GM21528 (cell line): ENCODE measurements around the gene MNT.
A peak's percentile ranks its signal among the peaks of the same experiment; 100 is the strongest.

Experiments
- ATAC-seq: cut with Tn5 transposase; IDR thresholded peaks from one replicate; pipeline ENCODE4 v1.9.1; 2021; ENCODE audit warnings: mild to moderate bottlenecking, moderate library complexity; ENCODE audit not compliant: unreplicated experiment, low FRiP score

Gene MNT

DNA sequence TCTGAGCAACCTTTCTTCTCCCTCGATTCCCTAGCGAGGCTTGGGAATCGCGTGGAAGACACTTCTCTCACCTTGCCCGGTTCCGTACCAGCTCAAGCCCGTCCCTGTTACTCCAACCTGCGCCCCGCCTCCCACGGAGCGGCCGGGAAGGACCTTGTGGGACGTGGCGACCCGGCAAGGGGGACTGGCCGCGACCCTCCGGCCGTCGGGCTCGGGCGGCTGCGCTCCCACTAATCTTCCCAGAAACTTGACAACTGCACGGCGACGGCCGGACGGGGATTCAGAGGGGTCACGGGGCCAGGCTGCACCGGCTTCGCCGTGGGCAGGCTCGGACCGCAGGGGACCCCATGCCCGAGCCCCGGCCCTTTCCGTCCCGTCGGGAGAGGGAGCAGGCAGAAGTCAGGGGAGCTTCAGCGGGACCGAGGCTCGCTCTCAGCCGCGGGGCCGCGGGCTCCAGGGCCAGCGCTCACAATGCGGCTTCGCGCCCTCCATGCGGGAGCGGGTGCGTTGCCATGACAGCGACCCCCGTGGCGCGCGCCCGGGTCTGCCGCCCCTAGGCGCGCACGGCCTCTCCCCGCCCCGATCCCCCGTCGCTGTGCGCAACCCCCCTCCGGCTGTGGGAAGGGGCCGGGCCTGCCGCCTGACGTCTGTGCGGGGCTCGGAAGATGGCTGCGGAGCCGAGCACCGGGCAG lies 63.9 kb downstream of the MNT start, which contains the start of gene SGSM2:
TSS of gene SGSM2 (plus strand) at position 650 of the 692 bp plus-strand sequence. CDS start 188 bp downstream, outside the sequence.
- peak; percentile 22 for ATAC-seq

DNA sequence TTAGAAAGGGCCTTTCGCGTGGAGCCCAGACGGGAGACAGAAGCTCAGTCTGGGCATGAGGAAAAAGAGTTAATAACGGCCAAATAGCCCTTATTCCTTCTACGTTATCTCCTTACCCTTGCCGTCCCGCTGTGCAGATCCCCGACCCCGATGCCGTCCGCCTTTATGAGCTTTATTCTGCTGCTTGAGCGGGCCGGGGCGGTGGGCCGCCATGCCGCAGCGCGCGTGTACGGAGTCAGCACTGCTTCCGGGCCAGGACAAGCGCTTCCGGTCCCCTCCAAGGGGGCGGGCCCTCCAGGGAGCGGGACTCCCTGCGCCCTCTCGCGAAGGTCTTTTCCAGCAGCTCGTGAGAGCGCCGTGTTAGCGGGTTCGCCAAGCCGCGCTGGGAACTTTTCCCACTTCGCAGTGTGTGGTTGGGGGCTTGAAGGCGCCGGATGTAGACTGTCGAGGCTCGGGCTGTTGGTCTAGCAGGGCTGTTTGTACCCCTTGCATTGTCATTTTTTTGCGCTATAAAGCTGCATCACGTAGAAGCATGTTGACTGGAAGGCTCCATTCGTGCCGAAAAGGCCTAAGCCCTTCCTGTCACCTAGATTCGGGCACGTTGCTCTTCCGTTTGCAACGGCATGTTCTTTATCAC lies 64.5 kb downstream of the MNT start, which contains the start of gene TSR1:
TSS of gene TSR1 (minus strand) at position 243 of the 637 bp plus-strand sequence. CDS start at position 213, 30 bp downstream.
- peak; percentile 65 for ATAC-seq

DNA sequence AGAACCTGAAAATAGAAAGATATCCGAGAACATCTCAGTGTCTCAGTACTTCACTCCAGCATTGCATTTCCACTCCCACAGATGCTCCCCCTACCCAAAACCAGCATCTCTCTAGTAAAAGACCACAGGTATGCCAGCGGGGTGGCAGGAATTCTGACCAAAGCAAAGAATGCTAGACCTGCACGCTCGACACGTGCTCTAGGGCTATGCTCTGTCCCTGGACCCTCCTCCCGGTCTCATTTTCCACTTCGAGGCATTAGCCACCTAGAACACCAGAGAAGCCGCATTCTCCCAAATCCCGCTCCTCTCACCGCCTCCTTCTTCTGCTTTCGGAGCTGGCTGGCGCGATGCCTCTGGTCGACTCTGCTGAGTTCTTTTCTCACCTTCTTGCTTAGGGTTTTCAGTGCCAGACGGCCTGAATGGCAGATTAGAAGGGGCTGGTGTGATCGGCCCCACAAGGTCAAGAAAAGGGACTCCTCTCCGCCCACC lies 65.1 kb downstream of the MNT start:
- no peak for ATAC-seq
